NCI-H2107 treated with DMSO at 0.1 percent for 48 hours (cell line): ENCODE results near the gene PALD1.

ENCODE experiments used
- DNase-seq: peaks from one replicate; lab custom pipeline; 2025; ENCODE audit not compliant: unreplicated experiment; lab: John Stamatoyannopoulos, UW

Gene PALD1

GRCh38 chr10:70504521-70505358, 26.2 kb downstream of the PALD1 start:
- no peak for DNase-seq

- DNase-seq = no peak
These were observed 27.3 kb downstream of the PALD1 start for GRCh38 chr10:70505908-70506307.

GRCh38 chr10:70507966-70508365, 29.4 kb downstream of the PALD1 start:
- DNase-seq = no peak

- DNase-seq = no peak
These were observed 30.6 kb downstream of the PALD1 start for GRCh38 chr10:70508912-70509756.

GRCh38 chr10:70509757-70510147, 31.2 kb downstream of the PALD1 start:
- DNase-seq = no peak

- DNase-seq = no peak
These were observed 31.9 kb downstream of the PALD1 start for GRCh38 chr10:70510453-70510852.

GRCh38 chr10:70510904-70511303, 32.3 kb downstream of the PALD1 start:
- DNase-seq = no peak

- no peak for DNase-seq
These were observed 33.6 kb downstream of the PALD1 start for GRCh38 chr10:70512149-70512639.

- no peak for DNase-seq
These were observed 35.3 kb downstream of the PALD1 start for GRCh38 chr10:70513848-70514309.

GRCh38 chr10:70514591-70514990, 36.0 kb downstream of the PALD1 start:
- DNase-seq = no peak

GRCh38 chr10:70515035-70515667, 36.6 kb downstream of the PALD1 start:
- no peak for DNase-seq

GRCh38 chr10:70518695-70519094, 40.1 kb downstream of the PALD1 start:
- no peak for DNase-seq

GRCh38 chr10:70523057-70523456, 44.5 kb downstream of the PALD1 start:
- no peak for DNase-seq

GRCh38 chr10:70523549-70523948, 45.0 kb downstream of the PALD1 start:
- no peak for DNase-seq

GRCh38 chr10:70528314-70528713, 49.7 kb downstream of the PALD1 start:
- no peak for DNase-seq

- DNase-seq = no peak
These were observed 50.3 kb downstream of the PALD1 start for GRCh38 chr10:70528741-70529362.

GRCh38 chr10:70529848-70530247, 51.3 kb downstream of the PALD1 start:
- DNase-seq = no peak

- DNase-seq = no peak
These were observed 51.7 kb downstream of the PALD1 start for GRCh38 chr10:70530315-70530714.

- no peak for DNase-seq
These were observed 54.1 kb downstream of the PALD1 start for GRCh38 chr10:70532554-70533188.

- DNase-seq = no peak
These were observed 54.6 kb downstream of the PALD1 start for GRCh38 chr10:70533189-70533558.
